ENCODE data around the gene LLGL2.

DNA sequence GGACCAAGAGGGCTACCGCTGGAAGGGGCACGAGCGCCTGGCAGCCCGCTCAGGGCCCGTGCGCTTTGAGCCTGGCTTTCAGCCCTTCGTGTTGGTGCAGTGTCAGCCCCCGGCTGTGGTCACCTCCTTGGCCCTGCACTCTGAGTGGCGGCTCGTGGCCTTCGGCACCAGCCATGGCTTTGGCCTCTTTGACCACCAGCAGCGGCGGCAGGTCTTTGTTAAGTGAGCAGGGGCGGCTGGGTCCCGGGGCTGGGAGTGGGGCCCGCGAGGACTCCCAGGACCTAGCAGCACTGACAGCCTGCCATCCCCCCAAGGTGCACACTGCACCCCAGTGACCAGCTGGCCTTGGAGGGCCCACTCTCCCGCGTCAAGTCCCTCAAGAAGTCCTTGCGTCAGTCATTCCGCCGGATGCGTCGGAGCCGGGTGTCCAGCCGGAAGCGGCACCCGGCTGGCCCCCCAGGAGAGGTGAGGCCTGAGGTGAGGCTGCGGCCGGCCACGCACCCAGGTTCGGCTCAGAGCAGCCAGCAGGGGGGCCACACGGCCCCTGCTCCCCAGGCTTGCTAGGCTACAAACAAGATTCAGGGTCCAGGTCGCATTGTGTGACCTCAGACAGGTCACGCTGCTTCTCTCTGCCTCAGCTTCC is 44.7 kb downstream of the LLGL2 start:
- TF ChIP-seq TAF1 (IDR thresholded peaks at IDR 0.05; ENCODE audit: low read depth, low read length) (no peak), POLR2A (IDR thresholded peaks at IDR 0.05; ENCODE audit: low read depth, low read length) (no peak), POLR2AphosphoS5 (IDR thresholded peaks at IDR 0.05; ENCODE audit: low read depth, low read length) (no peak)

All from GM12891 (cell line).